ENCODE results near the gene SPDL1. TPM values are rescaled to one million over a fixed set of nuclear protein-coding genes. Genes with fewer than 3 reads are reported as not detected.

Gene SPDL1
- polyA plus RNA-seq, 1 experiment: 35.4 TPM

DNA sequence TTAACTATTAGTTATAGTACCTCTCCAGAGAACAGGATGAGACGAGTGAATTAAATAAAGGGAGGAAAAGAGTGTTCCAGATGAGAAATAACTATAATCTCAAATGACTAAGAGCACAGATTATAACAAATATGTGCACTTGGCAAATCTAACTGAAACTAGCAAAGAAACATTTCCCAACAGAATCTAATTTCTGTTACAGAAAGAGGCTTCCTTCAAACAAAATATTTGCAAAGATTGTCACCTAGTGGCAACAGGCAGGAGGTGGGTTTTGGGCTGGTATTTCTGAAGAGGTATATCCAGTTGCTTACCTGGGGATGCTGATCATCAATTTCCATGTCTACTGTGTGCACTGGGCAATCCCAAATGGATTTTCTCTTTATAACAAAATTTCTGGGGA is 5.6 kb upstream of the SPDL1 start:
- POLR2A ChIA-PET: no interaction called here
- CTCF ChIA-PET: interaction anchor here (0.8 to 1.0 kb wide), 3 partner anchors 272 to 628 kb away, joined by 3 to 4 read pairs (median 3); no protein-coding TSS in a partner anchor
- Histone ChIP-seq H3K36me3 (ENCODE audit: control insufficient read depth, insufficient read depth, low read length) (no peaks in the 10 kb centered on the region), H3K27me3 (ENCODE audit: control insufficient read depth, insufficient read depth, low read length) (no peaks in the 10 kb centered on the region), H3K4me3 (ENCODE audit: low read depth, low read length) (no peak overlapping the region)
- TF ChIP-seq, protein P1, sequence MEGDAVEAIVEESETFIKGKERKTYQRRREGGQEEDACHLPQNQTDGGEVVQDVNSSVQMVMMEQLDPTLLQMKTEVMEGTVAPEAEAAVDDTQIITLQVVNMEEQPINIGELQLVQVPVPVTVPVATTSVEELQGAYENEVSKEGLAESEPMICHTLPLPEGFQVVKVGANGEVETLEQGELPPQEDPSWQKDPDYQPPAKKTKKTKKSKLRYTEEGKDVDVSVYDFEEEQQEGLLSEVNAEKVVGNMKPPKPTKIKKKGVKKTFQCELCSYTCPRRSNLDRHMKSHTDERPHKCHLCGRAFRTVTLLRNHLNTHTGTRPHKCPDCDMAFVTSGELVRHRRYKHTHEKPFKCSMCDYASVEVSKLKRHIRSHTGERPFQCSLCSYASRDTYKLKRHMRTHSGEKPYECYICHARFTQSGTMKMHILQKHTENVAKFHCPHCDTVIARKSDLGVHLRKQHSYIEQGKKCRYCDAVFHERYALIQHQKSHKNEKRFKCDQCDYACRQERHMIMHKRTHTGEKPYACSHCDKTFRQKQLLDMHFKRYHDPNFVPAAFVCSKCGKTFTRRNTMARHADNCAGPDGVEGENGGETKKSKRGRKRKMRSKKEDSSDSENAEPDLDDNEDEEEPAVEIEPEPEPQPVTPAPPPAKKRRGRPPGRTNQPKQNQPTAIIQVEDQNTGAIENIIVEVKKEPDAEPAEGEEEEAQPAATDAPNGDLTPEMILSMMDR (IDR thresholded peaks at IDR 0.05; ENCODE audit: insufficient read depth, low read depth, low read length): peak; percentile 55
- DNase-seq (ENCODE audit: low read depth): no peak

DNA sequence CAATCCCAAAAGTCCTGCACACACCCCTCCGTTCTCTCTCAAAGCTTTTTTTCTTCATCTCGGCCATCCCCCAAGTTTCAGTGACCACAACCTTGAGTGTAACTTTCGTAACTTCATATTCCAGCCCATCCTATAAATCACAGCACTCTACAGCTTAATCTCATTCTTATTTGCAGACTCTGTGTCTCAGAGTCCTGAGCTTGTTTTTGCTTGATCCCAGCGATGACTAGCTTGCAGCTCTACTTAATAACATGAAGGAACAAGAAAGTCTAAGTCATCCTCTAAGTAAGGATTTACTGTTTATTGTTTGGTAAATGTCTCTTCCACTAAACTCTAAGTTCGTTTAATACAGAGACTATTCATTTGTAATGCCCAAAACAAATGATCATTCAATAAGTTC is 2.6 kb upstream of the SPDL1 start:
- DNase-seq (ENCODE audit: low read depth): no peak
- Histone ChIP-seq H3K27me3 (ENCODE audit: control insufficient read depth, insufficient read depth, low read length) (no peaks in the 10 kb centered on the region), H3K4me3 (ENCODE audit: low read depth, low read length) (no peak overlapping the region), H3K36me3 (ENCODE audit: control insufficient read depth, insufficient read depth, low read length) (no peaks in the 10 kb centered on the region)
- ChIA-PET POLR2A (no interaction called here), CTCF (interaction anchor here (0.6 to 3.9 kb wide), 19 partner anchors 10 to 901 kb away, joined by 3 to 19 read pairs (median 4); no protein-coding TSS in a partner anchor)
- TF ChIP-seq, protein P1 (IDR thresholded peaks at IDR 0.05; ENCODE audit: insufficient read depth, low read depth, low read length): no peak

DNA sequence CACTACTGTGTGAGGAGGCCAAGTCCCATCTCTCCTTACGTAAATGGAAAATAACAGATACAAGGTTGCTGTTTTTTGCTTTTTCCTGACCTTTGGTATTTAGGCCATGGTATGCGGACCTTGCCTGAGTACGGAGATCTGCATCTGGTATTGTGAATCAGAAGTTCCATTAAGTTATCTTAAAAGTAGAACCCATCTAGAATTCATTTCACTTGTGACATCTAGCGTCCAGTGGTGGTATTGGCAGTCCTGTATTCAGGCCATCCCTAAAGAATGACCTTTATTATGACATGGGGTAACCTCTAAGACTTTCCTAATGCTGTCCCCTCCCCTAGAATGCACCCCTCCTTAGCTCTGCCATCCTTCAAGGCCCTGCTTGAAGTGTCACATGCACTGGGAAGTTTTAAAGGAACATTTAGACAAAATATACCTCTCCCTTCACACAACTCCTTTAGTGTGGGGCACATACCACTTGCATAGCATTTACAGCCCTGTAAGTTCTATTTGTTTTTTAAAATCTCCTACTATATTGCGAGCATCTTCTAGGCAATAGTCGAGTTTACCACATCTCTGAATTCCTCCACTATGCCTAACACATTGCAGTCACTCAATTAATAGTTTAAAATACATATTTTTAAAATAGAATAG is 1.9 kb upstream of the SPDL1 start:
- ChIA-PET POLR2A (no interaction called here), CTCF (interaction anchor here (0.8 to 3.9 kb wide), 17 partner anchors 10 to 907 kb away, joined by 3 to 19 read pairs (median 3); partner anchors contain the start of gene INSYN2B)
- Histone ChIP-seq H3K4me3 (ENCODE audit: low read depth, low read length) (no peak overlapping the region), H3K36me3 (ENCODE audit: control insufficient read depth, insufficient read depth, low read length) (no peaks in the 10 kb centered on the region), H3K27me3 (ENCODE audit: control insufficient read depth, insufficient read depth, low read length) (no peaks in the 10 kb centered on the region)
- TF ChIP-seq, protein P1 (IDR thresholded peaks at IDR 0.05; ENCODE audit: insufficient read depth, low read depth, low read length): peak; percentile 83
- DNase-seq (ENCODE audit: low read depth): no peak

DNA sequence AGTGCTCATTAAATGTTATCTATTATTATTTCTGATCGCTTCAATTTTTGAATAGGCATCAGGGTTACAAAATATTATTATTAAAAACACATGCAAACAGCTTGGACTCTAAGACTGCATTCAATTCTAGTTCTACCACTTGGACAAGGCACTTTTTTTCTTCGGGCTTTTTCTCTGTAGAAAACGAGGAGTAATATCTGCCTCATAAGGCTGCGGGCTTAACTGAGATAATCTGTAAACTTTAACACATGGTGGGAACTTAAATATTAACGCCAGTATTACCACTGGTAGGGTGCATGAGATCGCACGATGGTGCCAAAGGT is 511 bp upstream of the SPDL1 start:
- TF ChIP-seq, protein P1 (IDR thresholded peaks at IDR 0.05; ENCODE audit: insufficient read depth, low read depth, low read length): no peak
- Histone ChIP-seq H3K27me3 (ENCODE audit: control insufficient read depth, insufficient read depth, low read length) (no peaks in the 10 kb centered on the region), H3K36me3 (ENCODE audit: control insufficient read depth, insufficient read depth, low read length) (no peaks in the 10 kb centered on the region), H3K4me3 (ENCODE audit: low read depth, low read length) (peak overlapping the region; percentile 86)
- CTCF ChIA-PET: interaction anchor here (0.9 to 3.9 kb wide), 7 partner anchors 12 to 872 kb away, joined by 3 to 19 read pairs (median 4); partner anchors contain the start of gene INSYN2B
- POLR2A ChIA-PET: interaction anchor here (0.7 kb wide), 2 partner anchors 530 to 787 kb away, joined by 8 to 10 read pairs; no protein-coding TSS in a partner anchor
- DNase-seq (ENCODE audit: low read depth): no peak

DNA sequence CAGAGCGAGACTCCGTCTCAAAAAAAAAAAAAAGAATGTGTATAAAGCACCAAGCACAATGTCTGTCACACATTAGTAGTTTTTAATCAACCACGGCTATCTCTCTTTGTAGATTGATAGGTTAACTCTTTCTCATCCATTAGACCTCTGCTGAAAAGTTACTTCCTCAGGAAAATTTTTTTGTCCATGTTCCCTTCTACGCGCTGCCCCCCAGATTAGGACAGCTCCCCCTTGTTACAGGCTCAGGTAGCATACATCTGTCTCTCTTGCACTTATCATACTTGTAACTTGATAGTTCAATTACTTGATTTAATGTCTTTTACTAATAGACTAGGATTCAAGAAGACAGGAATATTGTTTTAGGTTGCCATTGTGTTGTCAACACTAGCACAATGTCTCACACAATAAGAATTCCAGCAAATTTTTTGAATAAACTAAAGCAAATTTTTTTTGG is 1.5 kb downstream of the SPDL1 start:
- H3K4me3 ChIP-seq (ENCODE audit: low read depth, low read length): peak overlapping the region; percentile 86; the same call in 1 of the 2 replicates
- TF ChIP-seq, protein P1 (IDR thresholded peaks at IDR 0.05; ENCODE audit: insufficient read depth, low read depth, low read length): 0 out of 2 replicates have a peak, but pooled peaks have one; percentile 8
- H3K36me3 ChIP-seq (ENCODE audit: control insufficient read depth, insufficient read depth, low read length): peaks cover 2% of the 10 kb centered on the region; the same call in 1 of the 2 replicates
- POLR2A ChIA-PET: no interaction called here
- DNase-seq (ENCODE audit: low read depth): no peak
- H3K27me3 ChIP-seq (ENCODE audit: control insufficient read depth, insufficient read depth, low read length): no peaks in the 10 kb centered on the region
- CTCF ChIA-PET: no interaction called here

Measured in BJ (cell line).